Ectodermal cell (in vitro differentiated cells): ENCODE measurements around the gene PPP1R14C.

Source experiments
- H3K27ac ChIP-seq: 2 replicates; pipeline ENCODE4 v1.7.0; 2013; ENCODE audit warnings: mild to moderate bottlenecking, low read depth, low read length; ENCODE audit not compliant: insufficient read depth, poor library complexity, severe bottlenecking
- H3K27me3 ChIP-seq: 2 replicates; pipeline ENCODE4 v1.7.0; 2013; ENCODE audit warnings: mild to moderate bottlenecking, low read length; ENCODE audit not compliant: insufficient read depth, control insufficient read depth, poor library complexity, severe bottlenecking
- H3K36me3 ChIP-seq: one replicate; pipeline ENCODE4 v1.7.0; 2013; ENCODE audit warnings: low read length; ENCODE audit not compliant: control insufficient read depth, insufficient read depth
- H3K4me1 ChIP-seq: one replicate; pipeline ENCODE4 v1.7.0; 2013; ENCODE audit warnings: low read length; ENCODE audit not compliant: control insufficient read depth, insufficient read depth
- H3K4me3 ChIP-seq: 2 replicates; pipeline ENCODE4 v1.7.0; 2013; ENCODE audit warnings: low read depth, low read length, control low read depth; ENCODE audit not compliant: insufficient read depth
- H3K9me3 ChIP-seq: 2 replicates; pipeline ENCODE4 v1.7.0; 2013; ENCODE audit warnings: mild to moderate bottlenecking, low read length, moderate library complexity; ENCODE audit not compliant: control insufficient read depth
- WGBS, 2 experiments: methylation state at CpG; one replicate each; pipeline ENCODE4 v1.1.7; 2013; ENCODE audit warnings: missing lambda C conversion rate in 2 of 2; 5-methylcytosine and 5-hydroxymethylcytosine counted together

Gene PPP1R14C

DNA sequence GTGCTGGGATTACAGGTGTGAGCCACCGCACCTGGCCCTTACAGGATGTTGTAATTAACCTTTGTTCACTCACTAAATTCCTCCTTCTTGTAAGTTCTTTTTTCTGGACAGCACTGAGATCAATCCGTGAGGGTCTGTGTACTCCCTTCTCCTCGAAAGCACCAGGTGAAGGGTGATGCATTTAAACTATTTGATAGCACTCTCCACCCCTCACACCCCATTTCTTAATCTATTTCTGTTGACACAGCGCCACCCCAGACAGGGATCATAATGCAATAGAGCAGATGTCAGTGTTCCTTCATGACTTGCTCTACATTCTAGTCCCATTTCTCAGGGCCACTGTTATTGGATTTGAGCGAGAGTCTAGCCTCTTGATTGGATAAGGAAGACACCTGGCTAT, 46.3 kb downstream of the PPP1R14C start:
- 85% methylated on average over 5 of the region's 5 CpGs for WGBS, 2 experiments
- H3K4me1 ChIP-seq, result no peaks in the 10 kb centered on the region
- no peak overlapping the region for H3K27ac ChIP-seq
- H3K36me3 ChIP-seq, result no peaks in the 10 kb centered on the region
- H3K27me3 ChIP-seq, result no peaks in the 10 kb centered on the region
- H3K4me3 ChIP-seq, result no peak overlapping the region
- H3K9me3 ChIP-seq, result no peaks in the 10 kb centered on the region

DNA sequence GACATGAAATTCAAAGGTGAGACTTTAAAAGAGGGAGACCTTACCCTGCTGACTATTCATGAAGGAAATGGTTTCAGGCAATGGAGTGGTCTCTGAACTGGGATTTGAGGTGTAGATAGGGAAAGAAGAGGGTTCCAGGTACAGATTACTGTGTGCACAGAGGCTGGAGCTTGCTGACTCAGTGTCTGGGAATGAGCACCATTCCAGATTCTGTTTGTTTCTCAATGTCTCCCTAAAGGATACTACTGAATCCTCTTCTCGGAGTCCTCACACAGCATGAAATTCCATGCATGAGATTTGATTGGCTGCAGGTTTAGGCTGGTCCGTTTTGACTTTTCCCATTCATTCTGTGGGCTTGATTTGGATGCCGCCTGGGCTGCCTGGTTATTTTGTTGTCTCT, 49.0 kb downstream of the PPP1R14C start:
- Histone ChIP-seq H3K27ac (no peak overlapping the region), H3K4me1 (no peaks in the 10 kb centered on the region), H3K27me3 (no peaks in the 10 kb centered on the region), H3K36me3 (no peaks in the 10 kb centered on the region), H3K9me3 (no peaks in the 10 kb centered on the region), H3K4me3 (no peak overlapping the region)
- WGBS, 2 experiments, result 88 to 91% methylated on average over 3 of the region's 3 CpGs

DNA sequence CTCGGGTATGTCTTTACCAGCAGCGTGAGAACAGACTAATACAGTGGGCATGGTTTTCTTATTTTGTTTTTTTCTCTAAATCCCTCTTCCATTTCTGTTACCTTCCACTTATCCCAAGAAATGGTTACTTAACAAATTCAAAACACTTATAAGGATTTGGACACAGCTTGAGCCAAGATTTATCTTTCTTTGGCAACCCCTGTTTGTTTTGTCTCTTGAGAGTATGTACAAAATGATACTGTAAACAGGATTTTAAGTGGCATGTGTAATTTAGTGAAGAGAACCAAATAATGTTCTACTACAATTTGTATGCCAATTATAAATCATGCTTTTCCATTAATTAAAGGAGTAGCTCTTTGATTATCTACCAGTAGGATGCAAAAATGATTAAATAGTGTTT, 51.4 kb downstream of the PPP1R14C start:
- Histone ChIP-seq H3K36me3 (no peaks in the 10 kb centered on the region), H3K27me3 (no peaks in the 10 kb centered on the region), H3K27ac (no peak overlapping the region), H3K4me3 (no peak overlapping the region), H3K9me3 (no peaks in the 10 kb centered on the region), H3K4me1 (no peaks in the 10 kb centered on the region)
- 88 to 100% methylated on average over 1 to 2 of the region's 2 CpGs for WGBS, 2 experiments

DNA sequence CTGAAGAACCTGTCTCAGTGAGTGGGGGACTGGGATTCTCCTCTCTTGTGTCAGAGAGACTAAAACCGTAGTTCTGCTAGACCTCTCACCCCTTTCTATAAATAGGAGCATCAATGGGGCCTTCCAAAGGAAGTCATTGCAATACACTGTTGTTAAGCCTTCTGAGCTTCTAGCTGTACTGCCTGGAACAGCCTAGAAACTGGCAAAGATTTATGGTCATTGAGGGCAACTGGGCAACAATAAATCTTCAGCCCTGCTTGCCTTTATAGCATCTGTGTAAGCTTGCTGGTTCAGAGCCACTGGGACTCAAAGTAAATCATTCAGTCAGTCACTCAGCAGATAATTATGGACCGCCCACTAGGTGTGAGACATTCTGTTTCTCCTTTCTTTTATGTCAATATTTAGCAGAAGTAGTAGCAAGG, 53.2 kb downstream of the PPP1R14C start:
- H3K27me3 ChIP-seq, result no peaks in the 10 kb centered on the region
- H3K36me3 ChIP-seq, result no peaks in the 10 kb centered on the region
- H3K4me3 ChIP-seq, result no peak overlapping the region
- 85 to 89% methylated on average over 2 of the region's 2 CpGs for WGBS, 2 experiments
- no peaks in the 10 kb centered on the region for H3K4me1 ChIP-seq
- no peaks in the 10 kb centered on the region for H3K9me3 ChIP-seq
- H3K27ac ChIP-seq, result no peak overlapping the region

DNA sequence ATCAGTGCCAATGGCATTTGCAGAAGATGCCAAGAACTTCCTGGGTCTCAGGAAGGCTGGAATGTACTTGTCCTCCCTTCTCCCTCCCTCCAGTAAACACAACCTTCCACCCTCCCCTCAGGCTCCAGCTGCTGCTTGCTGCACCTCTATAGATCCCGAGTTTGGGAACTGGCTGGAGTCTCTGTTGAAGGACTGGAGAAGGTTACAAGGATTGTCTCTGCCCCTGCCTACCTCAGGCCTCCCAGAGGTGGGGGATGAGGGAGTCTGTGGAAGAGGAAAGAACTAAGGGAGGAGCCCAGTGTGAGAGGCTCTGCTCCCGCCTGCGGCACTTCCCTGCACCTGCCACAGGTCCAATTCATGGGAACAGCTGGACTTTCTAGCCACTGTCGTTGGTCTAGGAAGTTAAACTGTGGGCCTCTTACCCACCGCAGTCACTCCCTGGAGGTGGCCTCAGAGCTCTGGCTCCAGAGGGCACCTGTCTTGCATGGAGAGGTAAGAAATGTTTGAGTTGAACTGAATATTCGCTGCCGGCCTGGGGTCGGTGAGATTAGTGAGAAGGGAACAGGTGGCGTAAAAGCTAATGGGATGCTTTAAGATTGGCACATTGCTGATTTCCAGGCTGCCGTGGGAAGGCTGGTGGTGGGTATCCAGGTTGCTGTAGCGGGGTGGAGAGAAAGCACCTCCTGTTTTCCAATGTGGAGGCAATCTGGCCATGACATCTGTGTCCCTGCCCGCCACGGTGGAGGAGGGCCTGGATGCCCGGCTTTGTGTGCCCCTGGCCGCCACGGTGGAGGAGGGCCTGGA, 54.3 kb downstream of the PPP1R14C start:
- H3K9me3 ChIP-seq, result no peaks in the 10 kb centered on the region
- no peak overlapping the region for H3K27ac ChIP-seq
- H3K4me1 ChIP-seq, result no peaks in the 10 kb centered on the region
- H3K36me3 ChIP-seq, result no peaks in the 10 kb centered on the region
- WGBS, 2 experiments, result 89 to 90% methylated on average over 16 of the region's 16 CpGs
- no peaks in the 10 kb centered on the region for H3K27me3 ChIP-seq
- no peak overlapping the region for H3K4me3 ChIP-seq

DNA sequence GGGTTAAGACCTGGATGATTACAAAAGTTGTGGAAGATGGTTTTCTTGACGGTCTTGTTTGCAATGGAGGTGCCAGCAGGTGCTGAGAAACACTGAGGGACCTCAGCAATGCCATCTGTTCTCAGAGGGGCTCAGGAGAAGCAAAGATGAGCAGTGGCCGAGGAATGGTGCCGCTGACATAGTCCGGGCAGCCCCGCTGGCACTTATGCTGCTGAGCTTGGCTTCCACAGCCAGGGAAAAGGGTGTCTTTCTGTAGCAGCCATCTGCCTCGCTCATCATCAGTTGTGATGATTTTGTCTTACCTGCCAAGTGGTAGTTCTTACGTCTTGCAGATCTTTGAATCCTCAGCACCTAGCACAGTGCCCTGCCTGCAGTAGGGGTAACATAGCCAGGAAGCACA, 55.7 kb downstream of the PPP1R14C start:
- H3K9me3 ChIP-seq, result no peaks in the 10 kb centered on the region
- no peaks in the 10 kb centered on the region for H3K4me1 ChIP-seq
- H3K36me3 ChIP-seq, result no peaks in the 10 kb centered on the region
- H3K27me3 ChIP-seq, result no peaks in the 10 kb centered on the region
- H3K27ac ChIP-seq, result no peak overlapping the region
- no peak overlapping the region for H3K4me3 ChIP-seq
- 94 to 96% methylated on average over 7 of the region's 7 CpGs for WGBS, 2 experiments

DNA sequence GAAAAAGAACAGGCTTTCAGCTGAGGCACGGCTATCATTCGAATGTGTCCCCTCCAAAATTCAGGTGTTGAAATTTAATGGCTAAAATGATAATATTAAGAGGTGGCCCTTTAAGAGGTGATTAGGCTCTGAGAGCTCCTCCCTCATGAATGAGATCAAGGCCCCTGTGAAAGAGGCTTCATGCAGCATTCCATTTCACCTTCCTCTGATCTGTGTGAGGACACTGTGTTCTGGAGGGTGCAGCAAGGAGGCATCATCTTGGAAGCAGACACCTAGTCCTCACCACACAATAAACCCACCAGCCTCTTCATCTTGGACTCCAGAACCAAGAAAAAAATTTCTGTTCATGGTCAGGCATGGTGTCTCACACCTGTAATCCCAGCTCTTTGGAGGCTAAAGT, 56.4 kb downstream of the PPP1R14C start:
- WGBS, 2 experiments, result 94 to 100% methylated on average over 2 of the region's 2 CpGs
- Histone ChIP-seq H3K4me3 (no peak overlapping the region), H3K27ac (no peak overlapping the region), H3K27me3 (no peaks in the 10 kb centered on the region), H3K4me1 (no peaks in the 10 kb centered on the region), H3K9me3 (no peaks in the 10 kb centered on the region), H3K36me3 (no peaks in the 10 kb centered on the region)

DNA sequence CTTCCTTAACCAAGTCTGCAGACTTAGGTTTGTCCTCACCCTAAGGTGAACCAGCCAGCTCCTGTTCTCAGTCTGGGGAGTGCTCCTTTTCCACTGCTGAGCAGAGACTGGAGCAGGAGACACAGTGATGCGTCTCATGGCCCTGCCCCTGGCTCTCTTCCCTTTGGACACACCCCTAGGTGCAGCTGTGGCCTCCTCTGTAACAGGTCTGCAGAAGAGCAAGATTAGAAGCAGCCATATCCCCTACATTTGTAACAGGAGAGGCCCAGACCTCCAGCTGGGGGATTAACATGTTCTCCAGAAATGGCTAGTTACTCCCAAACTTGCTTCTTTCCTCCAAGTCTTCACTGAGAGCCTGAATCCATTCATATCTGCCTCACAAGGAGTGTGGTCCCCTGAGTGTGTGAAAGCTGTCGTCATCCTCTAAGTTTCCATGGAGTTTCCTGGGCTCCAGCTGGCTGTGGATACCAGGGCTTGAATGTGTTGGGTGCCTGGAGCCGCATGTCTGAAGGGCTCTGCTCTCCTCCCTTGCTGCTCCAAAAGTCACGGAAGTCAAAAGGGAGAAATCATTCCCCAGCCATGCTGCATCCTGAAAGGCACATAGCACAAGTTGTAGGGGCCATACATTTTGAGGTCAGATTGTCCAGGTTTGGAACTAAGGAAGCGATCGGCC, 57.7 kb downstream of the PPP1R14C start:
- H3K9me3 ChIP-seq, result no peaks in the 10 kb centered on the region
- no peaks in the 10 kb centered on the region for H3K4me1 ChIP-seq
- no peaks in the 10 kb centered on the region for H3K36me3 ChIP-seq
- no peaks in the 10 kb centered on the region for H3K27me3 ChIP-seq
- H3K27ac ChIP-seq, result no peak overlapping the region
- H3K4me3 ChIP-seq, result no peak overlapping the region
- 86 to 88% methylated on average over 6 of the region's 6 CpGs for WGBS, 2 experiments

DNA sequence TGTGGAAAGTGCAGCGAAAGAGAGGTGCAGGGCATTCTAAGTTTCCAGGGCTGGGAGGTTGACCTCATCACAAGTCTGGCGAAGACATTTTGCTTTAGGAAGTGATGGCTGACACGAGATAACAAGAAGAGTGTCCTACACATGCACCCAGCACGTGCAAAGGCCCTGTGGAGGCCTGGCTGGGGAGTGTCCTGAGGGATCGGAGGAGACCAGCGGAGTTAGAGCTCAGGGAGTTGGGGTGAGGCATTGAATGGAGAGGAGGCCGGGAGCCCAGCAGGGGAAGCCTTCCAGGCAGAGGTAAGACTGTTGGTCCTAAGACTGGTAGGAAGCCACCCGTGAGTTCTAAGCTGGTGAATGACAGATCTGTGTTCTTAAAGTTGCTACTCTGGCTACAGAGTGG, 58.4 kb downstream of the PPP1R14C start:
- H3K27ac ChIP-seq, result no peak overlapping the region
- WGBS, 2 experiments, result 94 to 95% methylated on average over 8 of the region's 8 CpGs
- H3K4me3 ChIP-seq, result no peak overlapping the region
- H3K27me3 ChIP-seq, result no peaks in the 10 kb centered on the region
- H3K4me1 ChIP-seq, result no peaks in the 10 kb centered on the region
- H3K36me3 ChIP-seq, result no peaks in the 10 kb centered on the region
- no peaks in the 10 kb centered on the region for H3K9me3 ChIP-seq

DNA sequence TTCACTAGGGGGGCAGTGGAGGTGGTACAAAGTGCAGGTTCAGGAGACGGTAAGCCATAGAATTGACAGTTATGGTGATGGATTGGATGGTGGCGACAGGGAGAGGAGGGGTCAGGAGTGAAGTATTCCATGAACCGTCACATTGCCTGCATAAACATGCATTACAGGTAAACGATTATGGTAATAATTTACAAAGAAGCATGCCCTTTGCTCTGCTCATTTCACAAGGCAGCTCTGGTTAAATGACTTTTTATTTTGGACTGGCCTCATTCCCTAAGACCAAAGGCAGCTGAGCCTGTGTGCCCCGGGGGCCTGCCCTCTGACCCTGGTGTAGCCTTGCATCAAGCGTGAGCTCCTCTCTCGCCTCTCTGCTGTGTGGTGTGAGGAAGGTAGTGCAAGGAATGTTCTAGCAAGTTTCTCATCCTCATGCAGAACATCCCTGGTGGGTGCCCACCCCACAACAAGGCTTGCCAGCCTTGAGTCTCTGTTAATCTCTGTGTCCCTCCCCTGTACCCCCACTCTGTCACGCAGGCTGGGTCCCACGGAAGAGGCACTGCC, 59.0 kb downstream of the PPP1R14C start:
- no peak overlapping the region for H3K27ac ChIP-seq
- no peaks in the 10 kb centered on the region for H3K27me3 ChIP-seq
- H3K4me1 ChIP-seq, result no peaks in the 10 kb centered on the region
- WGBS, 2 experiments, result 87 to 92% methylated on average over 9 of the region's 9 CpGs
- H3K4me3 ChIP-seq, result no peak overlapping the region
- H3K9me3 ChIP-seq, result no peaks in the 10 kb centered on the region
- no peaks in the 10 kb centered on the region for H3K36me3 ChIP-seq
